Neural crest cell (in vitro differentiated cells): Measurements from ENCODE around the gene CDON. TPM values are rescaled to one million over a fixed set of nuclear protein-coding genes. Genes with fewer than 3 reads are reported as not detected.

Experiments
- DNase-seq: peaks from one replicate; pipeline ENCODE4 v3.0.0; 2021; ENCODE audit warnings: low read depth, mixed read lengths, low spot score
- H3K27ac Mint-ChIP-seq: one replicate; pipeline ENCODE4 v1.8.0; 2021; ENCODE audit warnings: mild to moderate bottlenecking, mixed read lengths; ENCODE audit not compliant: unreplicated experiment
- H3K27me3 Mint-ChIP-seq: 2 replicates; pipeline ENCODE4 v1.8.0; 2021; ENCODE audit warnings: low read depth, mild to moderate bottlenecking, mixed read lengths
- H3K36me3 Mint-ChIP-seq: 2 replicates; pipeline ENCODE4 v1.8.0; 2021; ENCODE audit warnings: low read depth, mild to moderate bottlenecking, mixed read lengths
- H3K4me1 Mint-ChIP-seq: 2 replicates; pipeline ENCODE4 v1.8.0; 2021; ENCODE audit warnings: mixed read lengths
- H3K4me3 Mint-ChIP-seq: one replicate; pipeline ENCODE4 v1.8.0; 2021; ENCODE audit warnings: mild to moderate bottlenecking, mixed read lengths
- H3K9me3 Mint-ChIP-seq: 2 replicates; pipeline ENCODE4 v1.8.0; 2021; ENCODE audit warnings: mixed read lengths
- total RNA-seq: library from RNA; stranded (reverse); gene quantifications from 2 replicates; pipeline ENCODE4 v1.2.1, GENCODE V29; 2021
- TF ChIP-seq, protein P1 (sequence below): fragments of 200-600 bp; sonication (generic); conservative IDR thresholded peaks from 2 replicates; pipeline ENCODE4 v1.5.0; 2021; ENCODE audit warnings: antibody characterized with exemption, mild to moderate bottlenecking

Gene CDON
- total RNA-seq, 1 donor from 2014 or later: 22.1 TPM

DNA sequence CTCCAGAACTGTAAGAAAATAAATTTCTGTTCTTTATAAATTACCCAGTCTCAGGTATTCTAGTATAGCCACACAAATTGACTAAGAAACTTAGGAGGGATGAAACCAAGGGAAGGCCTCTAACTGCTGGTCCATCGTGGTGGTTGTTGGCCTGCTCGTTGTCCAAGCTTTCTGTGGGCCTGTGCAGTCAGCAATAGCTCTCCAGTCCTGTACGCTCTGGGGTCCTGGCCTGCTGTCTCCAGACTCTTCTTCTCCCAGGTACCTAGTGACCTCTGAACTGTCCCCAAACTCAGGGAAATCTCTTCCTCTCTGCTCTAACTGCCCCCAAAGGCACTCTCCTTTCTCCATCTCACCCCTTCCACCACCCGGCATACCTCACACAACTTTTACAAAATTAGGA, 122.5 kb downstream of the CDON start:
- Mint-ChIP-seq H3K4me3 (no peak overlapping the region), H3K27me3 (peaks cover 25% of the 10 kb centered on the region), H3K36me3 (no peaks in the 10 kb centered on the region), H3K9me3 (no peaks in the 10 kb centered on the region), H3K27ac (no peak overlapping the region), H3K4me1 (peaks cover 10% of the 10 kb centered on the region)
- no peak for DNase-seq
- TF ChIP-seq, protein P1, sequence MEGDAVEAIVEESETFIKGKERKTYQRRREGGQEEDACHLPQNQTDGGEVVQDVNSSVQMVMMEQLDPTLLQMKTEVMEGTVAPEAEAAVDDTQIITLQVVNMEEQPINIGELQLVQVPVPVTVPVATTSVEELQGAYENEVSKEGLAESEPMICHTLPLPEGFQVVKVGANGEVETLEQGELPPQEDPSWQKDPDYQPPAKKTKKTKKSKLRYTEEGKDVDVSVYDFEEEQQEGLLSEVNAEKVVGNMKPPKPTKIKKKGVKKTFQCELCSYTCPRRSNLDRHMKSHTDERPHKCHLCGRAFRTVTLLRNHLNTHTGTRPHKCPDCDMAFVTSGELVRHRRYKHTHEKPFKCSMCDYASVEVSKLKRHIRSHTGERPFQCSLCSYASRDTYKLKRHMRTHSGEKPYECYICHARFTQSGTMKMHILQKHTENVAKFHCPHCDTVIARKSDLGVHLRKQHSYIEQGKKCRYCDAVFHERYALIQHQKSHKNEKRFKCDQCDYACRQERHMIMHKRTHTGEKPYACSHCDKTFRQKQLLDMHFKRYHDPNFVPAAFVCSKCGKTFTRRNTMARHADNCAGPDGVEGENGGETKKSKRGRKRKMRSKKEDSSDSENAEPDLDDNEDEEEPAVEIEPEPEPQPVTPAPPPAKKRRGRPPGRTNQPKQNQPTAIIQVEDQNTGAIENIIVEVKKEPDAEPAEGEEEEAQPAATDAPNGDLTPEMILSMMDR: no peak

GRCh38 chr11:125939081-125939521, 123.6 kb downstream of the CDON start:
- H3K27me3 Mint-ChIP-seq: peaks cover 19% of the 10 kb centered on the region
- DNase-seq: no peak
- TF ChIP-seq, protein P1: no peak
- H3K27ac Mint-ChIP-seq: peak overlapping the region; percentile 1
- H3K9me3 Mint-ChIP-seq: no peaks in the 10 kb centered on the region
- H3K4me3 Mint-ChIP-seq: no peak overlapping the region
- no peaks in the 10 kb centered on the region for H3K36me3 Mint-ChIP-seq
- peaks cover 10% of the 10 kb centered on the region for H3K4me1 Mint-ChIP-seq

DNA sequence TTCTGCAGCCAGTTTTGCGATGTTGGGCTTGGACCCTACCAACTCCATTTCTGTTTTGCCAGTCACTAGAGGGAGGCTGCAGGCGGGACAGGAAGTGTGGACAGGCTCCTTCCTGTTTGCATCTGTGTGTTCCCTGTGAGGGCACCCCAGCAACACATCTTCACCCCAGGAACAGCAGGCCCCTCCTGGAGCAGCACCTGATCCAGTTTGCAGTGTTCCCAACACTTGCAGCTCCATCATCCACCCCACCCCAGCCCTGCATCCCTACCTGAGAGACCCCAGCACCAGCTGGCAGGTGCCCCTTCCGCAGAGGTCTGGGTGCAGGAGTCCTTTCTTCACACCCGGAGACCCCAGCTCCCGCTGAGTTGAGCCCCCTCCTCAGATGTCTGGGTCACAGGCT, 124.2 kb downstream of the CDON start:
- Mint-ChIP-seq H3K27me3 (peaks cover 15% of the 10 kb centered on the region), H3K27ac (no peak overlapping the region), H3K4me1 (peaks cover 10% of the 10 kb centered on the region), H3K4me3 (no peak overlapping the region), H3K9me3 (no peaks in the 10 kb centered on the region), H3K36me3 (no peaks in the 10 kb centered on the region)
- TF ChIP-seq, protein P1: no peak
- DNase-seq: no peak

GRCh38 chr11:125935618-125936199, 127.0 kb downstream of the CDON start:
- no peak overlapping the region for H3K4me3 Mint-ChIP-seq
- TF ChIP-seq, protein P1: no peak
- peaks cover 13% of the 10 kb centered on the region for H3K27me3 Mint-ChIP-seq
- H3K27ac Mint-ChIP-seq: no peak overlapping the region
- DNase-seq: no peak
- peaks cover 4% of the 10 kb centered on the region for H3K4me1 Mint-ChIP-seq
- H3K9me3 Mint-ChIP-seq: no peaks in the 10 kb centered on the region
- no peaks in the 10 kb centered on the region for H3K36me3 Mint-ChIP-seq

DNA sequence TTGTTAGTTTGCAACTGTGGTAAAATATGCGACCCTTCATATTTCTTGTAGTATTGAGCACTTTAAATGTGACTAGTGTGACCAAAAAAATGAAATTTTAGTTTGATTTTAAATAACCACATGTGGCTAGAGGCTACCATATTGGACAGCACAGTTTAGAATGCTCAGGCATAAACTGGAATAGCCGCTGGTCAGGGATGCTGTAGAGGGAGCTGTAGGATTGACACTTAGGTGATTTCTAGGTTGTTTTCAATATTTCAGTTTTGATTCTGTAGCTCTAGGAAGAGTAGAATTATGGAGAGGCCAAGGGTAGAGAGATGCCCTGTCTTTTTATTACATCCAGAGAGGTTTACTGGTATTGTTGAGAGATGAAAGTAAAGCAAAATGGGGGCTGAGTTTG, 127.6 kb downstream of the CDON start:
- TF ChIP-seq, protein P1: no peak
- no peak overlapping the region for H3K27ac Mint-ChIP-seq

More for the DNA sequence above, 127.6 kb downstream of the CDON start:
- no peaks in the 10 kb centered on the region for H3K9me3 Mint-ChIP-seq
- H3K4me1 Mint-ChIP-seq: peaks cover 4% of the 10 kb centered on the region
- peaks cover 15% of the 10 kb centered on the region for H3K27me3 Mint-ChIP-seq
- no peaks in the 10 kb centered on the region for H3K36me3 Mint-ChIP-seq
- no peak for DNase-seq
- no peak overlapping the region for H3K4me3 Mint-ChIP-seq
